Middle frontal gyrus (tissue), 1 donor: ENCODE data around the gene ZNF792.
"Not testable (repeated sequence)": the region's sequence is repeated elsewhere in the genome, so short reads cannot be mapped to it uniquely, and the experiment has no call there.

ENCODE experiments used
- DNase-seq: peaks from one replicate; pipeline ENCODE4 v3.0.0-alpha.2; 2015; ENCODE audit warnings: low spot score; ENCODE audit errors: extremely low spot score

Gene ZNF792

GRCh38 chr19:34998777-34999497 lies 34.9 kb upstream of the ZNF792 start:
- no peak for DNase-seq

- not testable (repeated sequence) for DNase-seq
Measured at GRCh38 chr19:34998224-34998623, 34.2 kb upstream of the ZNF792 start.

DNA sequence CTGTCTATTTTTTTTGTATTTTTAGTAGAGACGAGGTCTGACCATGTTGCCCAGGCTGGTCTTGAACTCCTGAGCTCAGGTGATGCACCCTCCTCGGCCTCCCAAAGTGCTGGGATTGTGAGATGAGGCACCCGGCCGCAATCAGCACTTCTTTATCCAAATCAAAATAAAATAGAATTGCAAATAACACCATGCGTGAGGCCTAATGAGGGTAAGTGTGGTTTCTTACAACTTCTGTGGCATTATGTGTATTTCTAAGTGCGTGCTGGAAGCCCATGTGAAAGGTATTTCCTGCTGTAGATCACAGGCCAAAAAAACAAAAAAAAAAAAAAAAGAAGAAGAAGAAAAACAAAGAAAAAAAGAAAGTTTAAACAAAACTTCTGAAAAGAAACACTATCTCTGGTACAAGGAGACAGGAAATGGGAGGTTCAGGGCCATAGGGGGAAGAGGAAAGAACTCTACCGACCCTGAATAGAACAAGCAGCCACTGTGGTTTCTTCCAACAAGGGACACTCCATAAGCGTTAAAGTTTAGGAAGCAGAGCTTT lies 33.1 kb upstream of the ZNF792 start:
- no peak for DNase-seq

DNA sequence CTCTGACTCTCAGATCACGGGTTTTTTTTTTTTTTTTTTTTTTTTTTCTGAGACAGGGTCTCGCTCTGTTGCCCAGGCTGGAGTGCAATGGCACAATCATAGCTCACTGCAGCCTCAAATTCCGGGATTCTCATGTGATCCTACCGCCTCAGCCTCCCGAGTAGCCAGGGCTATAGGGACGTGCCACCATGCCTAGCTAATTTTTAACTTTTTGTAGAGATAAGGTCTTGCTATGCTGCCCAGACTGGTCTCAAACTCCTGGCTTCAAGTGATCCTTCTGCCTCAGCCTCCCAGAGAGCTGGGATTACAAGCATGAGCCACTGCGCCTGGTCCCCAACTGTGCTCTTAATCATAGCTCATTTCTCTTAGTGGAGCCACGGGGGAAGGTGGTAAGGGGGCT lies 31.5 kb upstream of the ZNF792 start:
- DNase-seq, result no peak

DNA sequence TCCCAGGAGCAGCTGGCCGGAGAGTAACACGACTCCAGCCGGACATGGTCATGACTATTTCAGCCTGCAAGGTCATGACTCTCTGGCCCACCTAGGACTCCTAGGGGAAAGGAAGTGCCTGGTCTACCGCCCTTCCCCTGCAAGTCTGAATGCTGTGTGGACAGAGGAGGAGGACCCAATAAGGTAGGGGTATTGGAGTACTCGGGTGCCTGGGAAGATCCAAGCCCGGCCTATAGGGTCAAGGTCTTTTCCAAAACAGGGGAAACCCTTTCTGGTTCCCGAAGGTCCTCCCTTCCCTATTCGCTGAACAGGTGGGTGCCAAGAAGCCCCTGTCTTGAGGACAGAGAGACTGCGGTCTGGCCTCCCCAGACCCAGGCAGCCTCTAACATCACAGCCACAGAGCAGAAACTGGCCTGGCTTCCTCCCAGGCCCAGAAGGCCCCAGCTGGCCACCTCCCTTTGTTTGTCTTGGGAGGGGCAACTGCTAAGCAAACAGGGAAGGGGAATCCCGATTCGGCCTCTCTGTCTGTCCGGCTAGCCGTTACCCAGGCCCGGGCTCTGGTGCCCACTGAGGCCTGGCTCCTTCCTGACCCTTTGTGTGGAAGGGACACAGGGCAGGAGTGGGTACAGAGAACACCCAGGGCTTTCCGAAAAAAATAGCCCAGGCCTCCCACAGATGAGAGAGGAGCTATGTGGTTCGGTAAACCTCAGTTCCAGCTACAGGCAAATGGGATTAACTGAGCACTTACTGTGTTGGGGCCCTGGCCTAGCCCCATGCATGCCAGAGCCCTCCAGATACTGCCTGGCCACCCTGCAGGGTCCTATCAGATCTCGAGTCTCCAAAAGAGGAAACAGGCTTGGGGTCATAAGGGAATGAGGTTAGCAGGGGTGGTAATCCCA lies 30.9 kb upstream of the ZNF792 start:
- DNase-seq, result no peak

GRCh38 chr19:34994286-34994642 lies 30.2 kb upstream of the ZNF792 start:
- no peak for DNase-seq

DNA sequence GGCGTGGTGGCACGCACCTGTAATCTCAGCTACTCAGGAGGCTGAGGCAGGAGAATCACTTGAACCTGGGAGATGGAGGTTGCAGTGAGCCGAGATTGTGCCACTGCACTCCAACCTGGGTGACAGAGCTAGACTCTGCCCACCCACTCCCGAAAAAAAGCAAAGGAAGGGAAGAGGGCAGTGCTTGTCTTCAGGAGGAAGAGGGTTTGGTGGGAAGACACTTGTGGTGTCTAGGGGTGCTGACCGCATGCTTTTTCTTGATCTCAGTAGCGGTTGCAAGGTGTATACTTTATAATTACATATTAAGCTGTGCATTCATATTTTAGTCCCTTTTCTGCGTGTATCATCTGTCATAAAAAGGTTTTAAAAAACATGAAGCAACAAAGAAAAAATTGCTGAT lies 28.6 kb upstream of the ZNF792 start:
- DNase-seq, result not testable (repeated sequence)

DNA sequence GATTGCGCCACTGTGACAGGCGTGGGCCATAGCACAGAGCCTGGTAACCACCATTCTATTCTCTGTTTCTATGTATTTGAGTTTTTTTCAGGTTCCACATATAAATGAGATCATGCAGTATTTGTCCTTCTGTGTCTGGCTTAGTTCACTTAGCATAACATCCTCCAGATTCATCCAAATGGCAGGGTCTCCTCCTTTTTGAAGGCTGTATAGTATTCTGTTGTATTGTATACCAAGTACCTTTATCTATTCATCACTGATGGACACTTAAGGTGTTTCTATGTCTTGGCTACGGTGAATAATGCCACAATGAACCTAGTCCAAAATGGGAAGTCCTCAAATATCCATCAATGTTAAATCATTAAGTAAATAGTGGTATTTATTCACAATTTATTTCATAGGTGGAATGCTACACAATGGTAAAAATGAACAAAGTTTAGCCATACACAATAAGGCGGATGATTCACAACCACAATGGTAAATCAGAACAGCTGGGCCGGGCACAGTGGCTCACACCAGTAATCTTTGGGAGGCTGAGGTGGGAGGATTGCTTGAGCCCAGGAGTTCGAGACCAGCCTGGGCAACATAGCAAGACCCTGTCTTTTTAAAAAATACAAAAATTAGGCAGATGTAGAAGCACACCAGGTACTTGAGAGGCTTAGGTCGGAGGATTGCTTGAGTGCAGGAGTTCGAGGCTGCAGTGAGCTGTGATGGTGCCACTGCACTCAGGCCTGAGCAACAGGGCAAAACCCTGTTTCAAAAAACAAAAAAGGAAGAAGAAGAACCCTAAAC lies 27.7 kb upstream of the ZNF792 start:
- no peak for DNase-seq

- DNase-seq, result no peak
Measured at GRCh38 chr19:34990578-34991192, 26.7 kb upstream of the ZNF792 start.

- DNase-seq, result no peak
Measured at GRCh38 chr19:34989298-34989697, 25.3 kb upstream of the ZNF792 start.

GRCh38 chr19:34988119-34988518 lies 24.1 kb upstream of the ZNF792 start:
- DNase-seq, result no peak

DNA sequence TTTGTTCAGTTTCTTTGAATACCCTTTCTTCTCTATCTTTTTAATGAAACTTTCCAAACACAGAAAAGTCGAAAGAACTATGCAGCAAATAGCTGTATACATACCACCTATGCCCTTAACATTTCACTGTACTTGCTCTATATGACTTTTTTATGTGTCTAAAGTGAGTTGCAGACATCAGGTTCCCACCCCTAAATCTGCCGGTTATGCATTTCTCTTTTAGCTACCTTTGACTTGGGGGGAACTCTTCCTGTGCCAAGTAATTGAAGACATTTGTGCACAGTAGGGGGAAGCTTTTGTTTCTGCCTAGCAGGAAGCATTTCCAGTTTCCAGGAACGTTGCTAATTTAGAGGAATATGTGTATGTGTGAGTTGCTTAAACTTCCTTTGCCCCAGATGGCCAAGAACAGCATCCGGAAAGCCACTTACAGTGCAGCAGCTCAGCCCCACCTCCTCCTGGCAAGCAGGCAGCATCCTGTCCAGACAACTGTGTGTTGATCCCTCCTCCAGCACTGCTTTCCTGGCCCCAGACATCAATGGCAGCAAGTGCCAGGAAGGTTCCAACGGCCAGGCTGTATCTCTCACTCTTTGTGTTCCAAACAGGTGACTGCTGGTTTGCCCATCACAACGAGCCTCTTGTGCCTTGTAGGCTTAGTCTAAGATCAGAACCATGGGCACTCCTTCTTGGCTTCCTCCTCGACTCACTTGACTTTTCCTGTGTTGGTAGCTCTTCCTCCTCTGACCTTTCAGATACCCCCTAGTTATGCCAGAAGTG lies 21.4 kb upstream of the ZNF792 start:
- DNase-seq, result no peak

DNA sequence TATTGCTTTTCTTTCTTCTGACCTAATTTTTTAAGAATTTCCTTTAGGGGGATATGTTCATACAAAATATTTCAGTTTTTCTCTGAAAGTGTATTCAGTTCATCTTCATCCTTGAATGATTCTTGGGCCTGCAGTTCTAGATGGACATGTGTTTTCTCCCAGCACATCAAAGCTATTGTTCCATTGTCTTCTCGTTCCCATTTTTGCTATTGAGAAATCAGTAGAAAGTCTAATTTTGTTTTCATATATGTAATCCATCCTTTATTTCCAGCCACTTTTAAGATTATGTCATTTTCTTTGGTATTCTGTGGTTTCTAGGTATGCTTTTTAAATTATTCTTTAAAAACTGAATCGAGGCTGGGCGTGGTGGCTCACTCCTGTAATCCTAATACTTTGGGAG lies 20.3 kb upstream of the ZNF792 start:
- DNase-seq, result no peak

- DNase-seq, result no peak
Measured at GRCh38 chr19:34983786-34984185, 19.8 kb upstream of the ZNF792 start.

GRCh38 chr19:34982275-34982674 lies 18.2 kb upstream of the ZNF792 start:
- DNase-seq, result no peak

DNA sequence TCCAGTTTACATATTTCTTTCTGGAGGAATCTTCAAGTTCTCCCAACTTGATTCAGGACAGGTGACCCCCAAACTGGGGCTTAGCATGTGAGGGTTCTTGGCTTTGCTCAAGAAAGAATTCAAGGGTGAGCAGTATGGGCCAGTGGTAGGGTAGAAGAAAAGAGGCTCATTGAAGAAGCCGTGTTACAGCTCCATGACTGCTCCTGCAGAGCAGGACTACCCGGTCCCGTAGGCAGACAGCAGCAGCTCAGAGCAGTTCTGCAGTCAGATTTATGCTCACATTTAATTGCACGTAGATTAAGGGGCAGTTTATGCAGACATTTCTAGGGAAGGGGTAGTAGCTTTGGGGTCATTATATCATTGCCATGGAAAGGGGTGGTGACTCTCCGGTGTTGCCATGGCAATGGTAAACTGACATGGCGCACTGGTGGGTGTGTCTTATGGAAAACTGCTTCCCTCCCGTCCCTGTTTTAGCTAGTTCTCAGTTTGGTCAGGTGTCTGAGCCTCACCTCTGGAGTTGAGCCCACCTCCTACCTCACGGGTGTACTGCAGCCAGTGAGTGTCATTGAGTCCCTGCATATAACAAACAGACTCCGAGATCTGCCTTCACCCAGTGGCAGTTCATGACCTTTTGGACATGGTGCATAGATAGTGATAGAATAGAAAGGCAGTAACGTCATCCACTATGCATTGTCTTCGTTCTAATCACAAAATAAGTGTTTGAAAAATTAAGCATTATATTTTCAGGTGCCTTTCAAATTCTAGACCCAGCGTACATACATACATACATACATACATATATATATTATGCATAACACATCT lies 16.0 kb upstream of the ZNF792 start:
- DNase-seq, result no peak

DNA sequence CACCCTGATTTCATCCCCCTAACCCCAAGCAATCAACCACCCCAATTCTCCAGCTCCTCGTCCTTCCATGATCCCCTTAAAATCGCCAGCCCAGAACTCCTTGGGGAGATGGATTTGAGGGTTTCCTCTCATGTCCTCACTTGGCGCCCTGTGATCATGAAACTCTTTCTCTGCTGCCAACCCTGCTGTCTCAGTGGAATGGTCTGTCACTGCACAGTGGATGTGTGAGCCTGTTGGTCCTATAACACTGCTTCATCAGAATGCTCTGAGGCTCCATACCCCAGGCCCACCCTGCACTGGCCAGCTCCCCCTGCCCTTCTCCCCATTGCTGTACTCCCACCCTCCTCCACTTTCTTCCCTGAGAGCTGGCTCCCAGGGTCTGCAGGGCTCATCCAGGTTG lies 12.6 kb upstream of the ZNF792 start:
- DNase-seq, result no peak

GRCh38 chr19:34975056-34975455 lies 11.0 kb upstream of the ZNF792 start:
- DNase-seq, result no peak

DNA sequence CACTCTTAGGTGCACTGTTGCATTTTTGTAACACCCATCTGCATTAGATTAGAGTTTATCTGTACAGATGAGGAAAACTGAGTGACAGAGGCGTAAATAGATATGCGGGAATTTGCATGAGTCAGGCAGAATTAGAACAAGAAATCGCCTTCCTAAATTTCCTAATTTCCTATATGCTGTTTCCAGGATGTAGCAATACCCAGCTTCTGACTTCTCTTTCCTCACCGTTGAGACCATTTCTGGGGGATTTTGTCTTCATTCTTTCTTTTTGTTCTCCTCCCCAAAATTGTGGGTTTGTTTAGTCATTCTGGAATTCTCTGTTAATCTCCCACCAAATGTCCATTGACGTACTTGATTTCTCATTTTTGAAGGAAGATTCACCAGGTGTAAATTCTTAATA lies 10.6 kb upstream of the ZNF792 start:
- no peak for DNase-seq
